WTC11 (cell line): ENCODE data around the gene SLC25A6. TPM values are rescaled to one million over a fixed set of nuclear protein-coding genes. Genes with fewer than 3 reads are reported as not detected.
"Not testable (repeated sequence)": the region's sequence is repeated elsewhere in the genome, so short reads cannot be mapped to it uniquely, and the experiment has no call there.

Source experiments
- ATAC-seq: fragments of 200-7000 bp; cut with Tn5 transposase; 2 replicates; pipeline ENCODE4 v1.10.0; 2021; ENCODE audit warnings: mild to moderate bottlenecking, moderate library complexity
- CTCF ChIA-PET: fragments of 300-600 bp; sonication (Branson Sonifier 250); formaldehyde crosslinking; loops from one replicate; lab custom pipeline; 2021; ENCODE audit warnings: antibody characterized with exemption; lab: Charles Lee
- POLR2A ChIA-PET: fragments of 350-600 bp; sonication (Branson Sonifier 250); formaldehyde crosslinking; loops from one replicate; lab custom pipeline; 2021; ENCODE audit warnings: antibody characterized with exemption; lab: Charles Lee
- DNase-seq: peaks from one replicate; pipeline ENCODE4 v3.0.0; 2021; ENCODE audit warnings: low spot score
- H3K27ac Mint-ChIP-seq: 2 replicates; pipeline ENCODE4 v1.8.0; 2021; ENCODE audit warnings: mixed read lengths
- H3K27me3 Mint-ChIP-seq: 2 replicates; pipeline ENCODE4 v1.8.0; 2021; ENCODE audit warnings: low read depth, mild to moderate bottlenecking, moderate library complexity, mixed read lengths
- H3K36me3 Mint-ChIP-seq: 2 replicates; pipeline ENCODE4 v1.8.0; 2021; ENCODE audit warnings: mixed read lengths
- H3K4me1 Mint-ChIP-seq: 2 replicates; pipeline ENCODE4 v1.8.0; 2022; ENCODE audit warnings: mixed read lengths
- H3K4me3 Mint-ChIP-seq: 2 replicates; pipeline ENCODE4 v1.8.0; 2021; ENCODE audit warnings: mild to moderate bottlenecking, moderate library complexity, mixed read lengths
- H3K9me3 Mint-ChIP-seq: 2 replicates; pipeline ENCODE4 v1.8.0; 2021; ENCODE audit warnings: mixed read lengths
- AFF4 ChIP-seq: sonication (generic); formaldehyde crosslinking; IDR thresholded peaks from 2 replicates; pipeline ENCODE4 v1.8.1; 2023; ENCODE audit warnings: mild to moderate bottlenecking, missing genetic modification reagents, borderline replicate concordance
- AR ChIP-seq: fragments of 250-450 bp; sonication (Bioruptor Pico); IDR thresholded peaks from 2 replicates; pipeline ENCODE4 v1.9.0; 2021; ENCODE audit warnings: mild to moderate bottlenecking
- CDX4 ChIP-seq: fragments of 250-450 bp; sonication (Bioruptor Pico); IDR thresholded peaks from 2 replicates; pipeline ENCODE4 v1.9.0; 2021; ENCODE audit warnings: moderate library complexity, mild to moderate bottlenecking, inconsistent platforms, borderline replicate concordance
- E2F1 ChIP-seq: sonication (generic); formaldehyde crosslinking; IDR thresholded peaks from 2 replicates; pipeline ENCODE4 v1.8.0; 2022; ENCODE audit warnings: mild to moderate bottlenecking, missing genetic modification reagents
- ERG ChIP-seq: fragments of 250-450 bp; sonication (Bioruptor Pico); IDR thresholded peaks from 2 replicates; pipeline ENCODE4 v1.8.0; 2021; ENCODE audit warnings: mild to moderate bottlenecking
- HMGXB4 ChIP-seq: sonication (generic); formaldehyde crosslinking; IDR thresholded peaks from 2 replicates; pipeline ENCODE4 v1.8.1; 2023; ENCODE audit warnings: mild to moderate bottlenecking, moderate library complexity, missing genetic modification reagents
- IRF1 ChIP-seq: sonication (generic); formaldehyde crosslinking; IDR thresholded peaks from 2 replicates; pipeline ENCODE4 v1.8.0; 2023; ENCODE audit warnings: missing genetic modification reagents
- NR3C1 ChIP-seq: sonication (generic); formaldehyde crosslinking; conservative IDR thresholded peaks from 2 replicates; pipeline ENCODE4 v1.8.1; 2023; ENCODE audit warnings: low read depth, mild to moderate bottlenecking, missing genetic modification reagents
- TEAD1 ChIP-seq: sonication (generic); formaldehyde crosslinking; IDR thresholded peaks from 2 replicates; pipeline ENCODE4 v1.8.0; 2022; ENCODE audit warnings: mild to moderate bottlenecking, missing genetic modification reagents
- TEAD4 ChIP-seq: sonication (generic); formaldehyde crosslinking; IDR thresholded peaks from 2 replicates; pipeline ENCODE4 v1.8.0; 2022; ENCODE audit warnings: mild to moderate bottlenecking, missing genetic modification reagents
- ZNF219 ChIP-seq: sonication (generic); formaldehyde crosslinking; IDR thresholded peaks from 2 replicates; pipeline ENCODE4 v1.8.0; 2023; ENCODE audit warnings: missing genetic modification reagents, mild to moderate bottlenecking, borderline replicate concordance
- total RNA-seq: library from RNA; stranded (reverse); gene quantifications from 3 replicates; pipeline ENCODE4 v1.2.3, GENCODE V29; 2021

The SLC25A6 gene
- total RNA-seq, 1 experiment from 2014 or later, result 627 TPM

GRCh38 chrX:1368385-1368698 lies 23.6 kb downstream of the SLC25A6 start (continued):
- TF ChIP-seq AR (CRISPR knock-in tag) (no peak), E2F1 (CRISPR knock-in tag) (no peak), IRF1 (CRISPR knock-in tag) (no peak), HMGXB4 (no peak), TEAD4 (CRISPR knock-in tag) (no peak), TEAD1 (CRISPR knock-in tag) (no peak), AFF4 (no peak), ERG (CRISPR knock-in tag) (no peak), CDX4 (no peak), ZNF219 (CRISPR knock-in tag) (no peak), NR3C1 (CRISPR knock-in tag) (no peak)
- TF ChIP-seq, all 79 proteins: peak for 0

- DNase-seq, H3K27ac Mint-ChIP-seq, POLR2A ChIA-PET, CTCF ChIA-PET, H3K4me3 Mint-ChIP-seq, H3K27me3 Mint-ChIP-seq, ATAC-seq, H3K9me3 Mint-ChIP-seq, H3K4me1 Mint-ChIP-seq: not testable (repeated sequence)
- peaks cover 13% of the 10 kb centered on the region for H3K36me3 Mint-ChIP-seq
Observed at GRCh38 chrX:1366363-1366762, 25.6 kb downstream of the SLC25A6 start.
